GM12865 (cell line): ENCODE data around the gene SSBP2.
A peak's percentile ranks its signal among the peaks of the same experiment; 100 is the strongest.

Experiments used
- DNase-seq: peaks from one replicate; pipeline ENCODE4 v3.0.0; 2010; ENCODE audit warnings: low read depth
- H3K4me3 ChIP-seq: 2 replicates; pipeline ENCODE4 v1.5.1; 2011; ENCODE audit warnings: mild to moderate bottlenecking, low read depth, low read length, control low read depth
- TF ChIP-seq, protein P1 (sequence below): IDR thresholded peaks from 2 replicates; pipeline ENCODE4 v1.5.1; 2011; ENCODE audit warnings: low read length, control low read depth, low read depth, inconsistent platforms; ENCODE audit not compliant: insufficient read depth; ENCODE audit errors: missing control alignments

Gene SSBP2

DNA sequence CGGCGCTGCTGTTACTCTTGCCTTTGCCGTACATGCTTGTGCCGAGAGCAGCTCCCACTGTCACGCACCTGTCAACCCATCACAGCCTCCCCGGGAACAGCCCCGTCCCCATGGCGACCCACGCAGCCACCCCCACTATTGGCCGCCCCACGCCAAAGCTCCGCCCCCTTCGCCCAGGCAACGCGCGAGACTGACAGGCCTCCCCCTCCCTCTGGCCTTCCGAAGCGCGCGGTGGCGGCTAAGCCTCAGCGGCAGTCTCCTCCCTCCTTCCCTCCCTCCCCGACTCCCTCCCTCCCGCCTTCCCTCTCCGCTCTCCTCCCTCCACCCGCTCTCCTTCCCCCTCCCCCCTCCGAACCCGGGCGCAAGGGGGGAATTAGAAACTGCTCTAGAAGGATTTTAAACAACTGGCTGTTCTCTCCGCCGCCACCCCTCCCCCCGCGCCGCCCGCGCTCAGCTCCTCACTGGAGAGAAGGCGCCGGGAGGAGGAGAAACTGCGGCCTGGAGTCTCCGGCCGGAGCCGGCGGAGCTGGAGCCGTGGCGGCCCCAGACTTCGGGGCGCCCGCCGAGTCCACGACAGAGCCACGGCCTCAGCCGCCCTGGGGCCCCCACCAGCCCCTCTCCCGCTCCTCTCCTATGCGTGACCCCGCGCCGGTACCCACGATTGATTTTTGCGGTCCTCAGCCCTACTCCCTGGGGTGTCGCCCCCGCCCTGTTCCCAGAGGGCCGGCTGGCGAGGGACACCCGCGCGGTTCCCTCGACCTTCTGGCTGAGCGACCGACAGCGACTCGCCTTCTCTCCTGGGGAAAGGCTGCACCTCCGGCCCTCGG lies at the start of gene SSBP2:
Gene SSBP2, minus strand, starts transcription at position 89 of the 827 bp plus-strand sequence. Its CDS starts 55 bp downstream, at position 34.
- H3K4me3 ChIP-seq, result peak within 1 kb of the TSS; percentile 95
- DNase-seq, result peak; percentile 99
- TF ChIP-seq, protein P1, sequence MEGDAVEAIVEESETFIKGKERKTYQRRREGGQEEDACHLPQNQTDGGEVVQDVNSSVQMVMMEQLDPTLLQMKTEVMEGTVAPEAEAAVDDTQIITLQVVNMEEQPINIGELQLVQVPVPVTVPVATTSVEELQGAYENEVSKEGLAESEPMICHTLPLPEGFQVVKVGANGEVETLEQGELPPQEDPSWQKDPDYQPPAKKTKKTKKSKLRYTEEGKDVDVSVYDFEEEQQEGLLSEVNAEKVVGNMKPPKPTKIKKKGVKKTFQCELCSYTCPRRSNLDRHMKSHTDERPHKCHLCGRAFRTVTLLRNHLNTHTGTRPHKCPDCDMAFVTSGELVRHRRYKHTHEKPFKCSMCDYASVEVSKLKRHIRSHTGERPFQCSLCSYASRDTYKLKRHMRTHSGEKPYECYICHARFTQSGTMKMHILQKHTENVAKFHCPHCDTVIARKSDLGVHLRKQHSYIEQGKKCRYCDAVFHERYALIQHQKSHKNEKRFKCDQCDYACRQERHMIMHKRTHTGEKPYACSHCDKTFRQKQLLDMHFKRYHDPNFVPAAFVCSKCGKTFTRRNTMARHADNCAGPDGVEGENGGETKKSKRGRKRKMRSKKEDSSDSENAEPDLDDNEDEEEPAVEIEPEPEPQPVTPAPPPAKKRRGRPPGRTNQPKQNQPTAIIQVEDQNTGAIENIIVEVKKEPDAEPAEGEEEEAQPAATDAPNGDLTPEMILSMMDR, result no peak

DNA sequence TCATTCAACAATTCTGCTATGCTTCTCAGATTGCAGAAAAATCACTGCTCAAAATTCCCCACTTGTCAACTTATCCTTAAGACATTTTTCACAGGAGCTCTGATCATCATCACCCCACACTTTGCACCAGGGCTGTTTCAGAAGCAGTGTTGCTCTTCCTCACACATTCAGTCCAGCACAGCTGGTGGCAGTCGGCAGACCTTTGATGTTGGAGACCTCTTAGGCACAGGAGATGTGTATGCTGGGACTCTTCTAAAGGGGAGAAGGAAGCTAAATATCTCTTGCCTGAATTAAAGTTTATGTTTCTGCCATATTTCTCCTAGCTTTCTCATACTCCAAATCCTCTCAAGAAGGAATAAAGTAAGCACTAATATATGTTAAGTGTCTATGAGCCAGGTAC lies 44.8 kb upstream of the SSBP2 start:
- DNase-seq, result no peak
- TF ChIP-seq, protein P1, result no peak
- no peak overlapping the region for H3K4me3 ChIP-seq

GRCh38 chr5:81794226-81794625 lies 43.3 kb upstream of the SSBP2 start:
- no peak for DNase-seq
- TF ChIP-seq, protein P1, result no peak
- no peak overlapping the region for H3K4me3 ChIP-seq

DNA sequence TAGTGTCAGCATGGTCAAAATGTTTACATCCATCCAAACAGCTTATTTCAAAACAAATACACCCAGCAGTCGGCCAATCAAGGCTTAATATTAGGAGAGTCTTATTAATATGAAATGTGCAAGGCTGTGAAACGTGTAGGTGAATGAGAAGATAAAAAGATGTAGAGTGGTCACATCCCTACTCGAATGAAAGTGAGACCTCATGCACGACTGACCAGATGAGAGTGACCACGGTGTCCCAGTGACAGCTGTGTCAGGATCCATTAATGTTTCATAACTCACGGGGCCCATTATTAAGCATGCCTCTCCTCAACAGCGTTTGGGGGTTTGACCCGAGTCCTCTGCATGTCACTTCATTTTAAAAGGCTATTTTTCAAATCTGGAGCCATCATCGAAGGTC lies 39.4 kb upstream of the SSBP2 start:
- no peak for DNase-seq
- no peak overlapping the region for H3K4me3 ChIP-seq
- TF ChIP-seq, protein P1, result no peak

DNA sequence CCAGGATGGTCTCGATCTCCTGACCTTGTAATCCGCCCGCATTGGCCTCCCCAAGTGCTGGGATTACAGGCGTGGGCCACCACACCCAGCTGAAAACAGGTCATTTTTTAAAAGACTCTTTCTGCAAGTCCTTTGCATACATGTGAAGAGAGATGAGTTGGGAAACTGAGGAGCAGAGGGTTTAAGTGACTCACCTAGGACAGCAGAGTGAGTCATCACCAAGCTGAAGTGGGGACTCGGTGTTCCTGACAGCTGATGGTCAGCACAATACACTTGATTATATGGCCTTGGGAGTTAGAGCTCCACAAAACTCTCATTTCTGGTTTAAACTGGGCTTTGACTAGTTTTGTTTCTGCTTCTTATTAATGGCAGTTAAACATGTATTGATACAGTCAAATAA lies 38.1 kb upstream of the SSBP2 start:
- TF ChIP-seq, protein P1, result no peak
- H3K4me3 ChIP-seq, result no peak overlapping the region
- DNase-seq, result no peak

DNA sequence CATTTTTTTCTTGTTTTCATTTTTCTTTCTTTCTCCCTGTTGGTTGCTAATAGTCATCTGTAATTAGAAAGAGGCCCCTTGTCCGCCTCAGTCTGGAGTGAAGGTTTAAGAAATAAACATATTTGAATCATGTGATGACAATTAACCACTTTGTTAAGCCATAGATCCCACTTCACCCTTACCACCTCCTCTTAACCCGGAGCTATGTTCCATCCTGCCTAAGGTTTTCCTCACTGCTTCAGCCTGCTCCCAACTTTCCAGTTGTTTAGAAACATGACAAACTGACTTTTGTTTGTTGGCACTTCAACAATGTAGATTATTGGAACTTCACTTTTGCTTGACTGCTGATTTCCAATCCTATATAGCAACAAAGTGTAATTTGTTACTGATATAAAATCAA lies 37.4 kb upstream of the SSBP2 start:
- DNase-seq, result no peak
- TF ChIP-seq, protein P1, result no peak
- no peak overlapping the region for H3K4me3 ChIP-seq

- TF ChIP-seq, protein P1, result no peak
- H3K4me3 ChIP-seq, result no peak overlapping the region
- DNase-seq, result no peak
Measured at GRCh38 chr5:81787474-81788242, 36.8 kb upstream of the SSBP2 start.
